GM12873 (cell line): ENCODE data around the gene RFNG.

Experiments
- TF ChIP-seq, protein P1 (sequence below): IDR thresholded peaks from 2 replicates; pipeline ENCODE4 v1.5.1; 2012; ENCODE audit warnings: low read depth, mild to moderate bottlenecking, moderate library complexity, low read length, control low read depth; ENCODE audit not compliant: insufficient read depth; ENCODE audit errors: missing control alignments

Gene RFNG

GRCh38 chr17:82012640-82013295 lies 38.8 kb downstream of the RFNG start:
- TF ChIP-seq, protein P1, sequence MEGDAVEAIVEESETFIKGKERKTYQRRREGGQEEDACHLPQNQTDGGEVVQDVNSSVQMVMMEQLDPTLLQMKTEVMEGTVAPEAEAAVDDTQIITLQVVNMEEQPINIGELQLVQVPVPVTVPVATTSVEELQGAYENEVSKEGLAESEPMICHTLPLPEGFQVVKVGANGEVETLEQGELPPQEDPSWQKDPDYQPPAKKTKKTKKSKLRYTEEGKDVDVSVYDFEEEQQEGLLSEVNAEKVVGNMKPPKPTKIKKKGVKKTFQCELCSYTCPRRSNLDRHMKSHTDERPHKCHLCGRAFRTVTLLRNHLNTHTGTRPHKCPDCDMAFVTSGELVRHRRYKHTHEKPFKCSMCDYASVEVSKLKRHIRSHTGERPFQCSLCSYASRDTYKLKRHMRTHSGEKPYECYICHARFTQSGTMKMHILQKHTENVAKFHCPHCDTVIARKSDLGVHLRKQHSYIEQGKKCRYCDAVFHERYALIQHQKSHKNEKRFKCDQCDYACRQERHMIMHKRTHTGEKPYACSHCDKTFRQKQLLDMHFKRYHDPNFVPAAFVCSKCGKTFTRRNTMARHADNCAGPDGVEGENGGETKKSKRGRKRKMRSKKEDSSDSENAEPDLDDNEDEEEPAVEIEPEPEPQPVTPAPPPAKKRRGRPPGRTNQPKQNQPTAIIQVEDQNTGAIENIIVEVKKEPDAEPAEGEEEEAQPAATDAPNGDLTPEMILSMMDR = no peak

DNA sequence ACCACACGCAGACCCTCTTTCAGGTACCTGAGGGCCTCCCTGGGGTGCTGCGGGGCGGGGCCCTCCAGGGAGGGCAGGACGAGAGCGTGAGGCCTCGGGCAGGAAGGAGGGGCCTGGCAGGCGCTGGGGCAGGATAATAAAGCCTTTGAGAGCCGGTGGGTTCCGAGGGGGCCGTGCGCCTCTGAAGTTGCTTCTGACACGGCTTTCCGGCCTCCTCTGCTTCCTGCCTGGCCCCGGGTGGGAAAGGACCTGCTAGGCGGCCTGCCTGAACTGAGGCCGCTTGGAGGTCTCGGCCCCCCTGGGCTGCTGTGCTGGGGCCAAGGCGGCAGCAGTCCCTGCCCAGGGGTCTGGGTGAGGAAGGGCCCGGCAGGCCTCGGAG lies 39.4 kb downstream of the RFNG start:
- TF ChIP-seq, protein P1 = no peak

DNA sequence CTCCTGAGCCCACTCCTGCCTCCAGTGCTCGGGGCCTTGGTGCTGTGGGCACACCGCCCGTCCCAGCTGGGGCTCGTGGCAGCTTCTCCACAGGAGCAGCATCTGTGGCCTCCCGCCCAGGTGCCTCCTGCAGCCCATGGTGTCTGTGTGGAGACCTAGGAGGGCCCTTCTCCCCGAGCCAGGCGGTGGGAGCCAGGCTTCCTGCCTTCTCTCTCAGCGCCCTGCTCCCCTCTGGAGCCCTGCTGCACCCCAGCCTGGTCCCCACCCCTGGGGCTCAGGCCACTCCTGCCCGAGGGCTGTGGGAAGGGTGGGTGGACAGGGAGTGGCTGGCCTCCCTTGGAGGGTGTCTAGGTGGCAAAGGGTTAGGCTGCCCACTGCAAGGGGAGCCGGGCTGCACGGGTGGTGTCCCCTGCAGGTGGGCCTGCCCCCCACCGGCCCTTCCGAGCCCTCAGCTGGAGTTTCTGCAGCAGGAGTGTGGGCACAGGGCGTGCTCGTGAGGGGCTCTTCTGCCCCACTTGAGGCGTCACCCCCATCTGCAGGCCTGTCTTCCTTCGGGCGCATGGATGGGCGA lies 39.9 kb downstream of the RFNG start:
- TF ChIP-seq, protein P1 = no peak

DNA sequence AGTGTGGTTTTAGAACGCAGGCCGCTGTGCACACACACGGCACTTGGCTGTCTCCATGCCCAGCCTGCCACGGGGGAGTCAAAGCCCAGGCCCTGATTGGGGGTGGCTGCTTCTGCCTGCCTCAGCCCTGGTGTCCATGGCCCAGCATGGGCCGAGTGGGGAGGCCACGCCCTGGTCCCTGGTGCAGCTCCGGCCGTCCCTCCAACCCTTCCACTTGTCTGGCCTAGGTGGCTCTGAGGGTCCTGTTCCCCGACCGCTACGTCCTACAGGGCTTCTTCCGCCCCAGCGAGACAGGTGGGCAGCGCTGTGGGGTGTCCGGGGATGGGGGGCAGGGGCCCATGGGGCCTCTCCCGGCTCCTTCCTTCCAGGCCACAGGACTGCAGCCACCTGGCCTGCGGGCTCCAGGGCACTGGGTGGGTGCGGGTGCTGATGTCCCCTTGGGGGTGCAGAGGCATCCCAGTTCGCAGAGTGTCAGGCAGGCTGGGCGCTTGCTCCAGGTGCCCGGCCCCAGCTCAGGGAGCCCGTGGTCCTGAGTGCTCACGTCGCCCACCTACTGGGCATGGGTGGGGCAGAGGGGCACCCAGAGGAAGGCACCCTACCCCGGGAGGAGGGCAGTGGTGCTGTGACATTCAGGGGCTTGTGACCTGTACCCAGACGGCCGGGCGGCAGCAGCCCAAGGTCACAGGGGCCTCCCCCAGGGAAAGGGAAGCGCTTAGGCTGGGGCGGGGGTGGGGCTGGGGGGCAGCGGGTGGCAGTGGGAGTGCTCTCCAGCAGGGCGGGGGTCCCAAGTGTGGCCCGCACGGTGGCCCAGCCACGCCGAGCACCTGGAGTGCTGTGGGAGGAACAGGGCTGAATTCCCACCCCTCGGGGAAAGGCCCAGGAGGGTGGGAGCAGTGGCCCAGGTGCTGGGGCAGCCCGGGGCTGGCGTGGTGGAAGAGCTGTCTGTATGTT lies 40.8 kb downstream of the RFNG start:
- TF ChIP-seq, protein P1 = no peak

DNA sequence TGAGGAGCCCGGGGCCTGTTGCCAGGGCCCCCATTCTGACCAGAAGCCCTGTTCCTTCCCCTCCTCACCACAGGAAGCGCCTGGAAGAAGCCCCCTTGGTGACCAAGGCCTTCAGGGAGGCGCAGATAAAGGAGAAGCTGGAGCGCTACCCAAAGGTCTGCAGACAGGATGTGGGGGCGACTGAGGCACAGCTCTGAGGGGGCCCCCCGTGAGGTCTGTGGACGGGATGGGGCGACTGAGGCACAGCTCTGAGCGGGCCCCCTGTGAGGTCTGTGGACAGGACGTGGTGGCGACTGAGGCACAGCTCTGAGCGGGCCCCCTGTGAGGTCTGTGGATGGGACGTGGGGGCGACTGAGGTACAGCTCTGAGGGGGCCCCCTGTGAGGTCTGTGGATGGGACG lies 42.2 kb downstream of the RFNG start:
- TF ChIP-seq, protein P1 = no peak

- TF ChIP-seq, protein P1 = no peak
Observed at GRCh38 chr17:82008941-82009405, 42.6 kb downstream of the RFNG start.
